PC-9 (cell line): ENCODE data around the gene TRAPPC3L. TPM values are rescaled to one million over a fixed set of nuclear protein-coding genes. Genes with fewer than 3 reads are reported as not detected.

Experiments
- BruUV-seq: library from RNA; stranded (reverse); fragments of 400-500 nt; replicated peaks from 2 replicates; lab custom pipeline; 2021; lab: Mats Ljungman, UMichigan
- CTCF ChIA-PET: fragments of 300-600 bp; sonication (Branson Sonifier 250); formaldehyde crosslinking; loops from one replicate; lab custom pipeline; 2022; ENCODE audit warnings: antibody characterized with exemption; lab: Charles Lee
- POLR2A ChIA-PET: fragments of 300-600 bp; sonication (Branson Sonifier 250); formaldehyde crosslinking; loops from one replicate; lab custom pipeline; 2022; ENCODE audit warnings: antibody characterized with exemption; ENCODE audit not compliant: unreplicated experiment; lab: Charles Lee
- DNase-seq, 2 experiments: peaks; one replicate each; pipeline versions ENCODE4 v3.0.0 to v3.0.0-alpha.2; 2015 to 2022; ENCODE audit warnings: mixed read lengths in 1 of 2
- H2AFZ ChIP-seq: fragments of 200-600 bp; sonication (generic); 2 replicates; pipeline ENCODE4 v1.8.1; 2017; ENCODE audit warnings: antibody characterized with exemption
- H3F3A ChIP-seq: fragments of 200-600 bp; sonication (generic); 2 replicates; pipeline ENCODE4 v1.8.1; 2017; ENCODE audit warnings: antibody characterized with exemption, mild to moderate bottlenecking, low read depth; ENCODE audit not compliant: insufficient read depth
- H3K27ac ChIP-seq: fragments of 200-600 bp; sonication (generic); 2 replicates; pipeline ENCODE4 v1.6.1; 2016; ENCODE audit warnings: mixed run types
- H3K27me3 ChIP-seq: fragments of 200-600 bp; sonication (generic); 2 replicates; pipeline ENCODE4 v1.6.1; 2016; ENCODE audit warnings: low read depth, mixed run types; ENCODE audit not compliant: insufficient read depth
- H3K36me3 ChIP-seq: fragments of 200-600 bp; sonication (generic); 2 replicates; pipeline ENCODE4 v1.6.1; 2016; ENCODE audit warnings: low read depth, mixed run types
- H3K4me1 ChIP-seq: fragments of 200-600 bp; sonication (generic); replicated peaks from 2 replicates; pipeline ENCODE4 v1.6.1; 2016; ENCODE audit warnings: mixed run types; ENCODE audit not compliant: insufficient read depth
- H3K4me2 ChIP-seq: fragments of 200-600 bp; sonication (generic); 2 replicates; pipeline ENCODE4 v1.6.1; 2017; ENCODE audit warnings: mixed run types
- H3K4me3 ChIP-seq: fragments of 200-600 bp; sonication (generic); 2 replicates; pipeline ENCODE4 v1.6.1; 2016; ENCODE audit warnings: mixed run types
- H3K79me2 ChIP-seq: fragments of 200-600 bp; sonication (generic); 2 replicates; pipeline ENCODE4 v1.6.1; 2017; ENCODE audit warnings: low read depth, mixed run types
- H3K9me2 ChIP-seq: fragments of 200-600 bp; sonication (generic); 2 replicates; pipeline ENCODE4 v1.8.1; 2017; ENCODE audit warnings: mild to moderate bottlenecking; ENCODE audit not compliant: insufficient read depth
- H3K9me3 ChIP-seq: fragments of 200-600 bp; sonication (generic); 2 replicates; pipeline ENCODE4 v1.8.1; 2016; ENCODE audit warnings: low read depth; ENCODE audit not compliant: insufficient read depth
- H4K20me1 ChIP-seq: fragments of 200-600 bp; sonication (generic); 2 replicates; pipeline ENCODE4 v1.8.1; 2017; ENCODE audit not compliant: insufficient read depth
- EZH2 ChIP-seq: fragments of 200-600 bp; sonication (generic); IDR thresholded peaks from 2 replicates; pipeline ENCODE4 v1.8.0; 2017; ENCODE audit warnings: antibody characterized with exemption, low read depth
- intact Hi-C: fragments of 100-400 bp; cut with micrococcal nuclease; formaldehyde crosslinking; loops from one replicate; pipeline ENCODE4 v1.10.0; 2022; ENCODE audit not compliant: unreplicated experiment
- total RNA-seq: library from RNA; stranded (reverse); gene quantifications from 2 replicates; pipeline ENCODE4 v1.2.3, GENCODE V29; 2021
- TF ChIP-seq, protein P1 (sequence below): fragments of 200-600 bp; sonication (generic); conservative IDR thresholded peaks from 2 replicates; pipeline ENCODE4 v1.6.1; 2017; ENCODE audit warnings: mixed run types, antibody characterized with exemption, mild to moderate bottlenecking, moderate library complexity

TRAPPC3L gene
- total RNA-seq, 1 experiment from 2014 or later = not detected

DNA sequence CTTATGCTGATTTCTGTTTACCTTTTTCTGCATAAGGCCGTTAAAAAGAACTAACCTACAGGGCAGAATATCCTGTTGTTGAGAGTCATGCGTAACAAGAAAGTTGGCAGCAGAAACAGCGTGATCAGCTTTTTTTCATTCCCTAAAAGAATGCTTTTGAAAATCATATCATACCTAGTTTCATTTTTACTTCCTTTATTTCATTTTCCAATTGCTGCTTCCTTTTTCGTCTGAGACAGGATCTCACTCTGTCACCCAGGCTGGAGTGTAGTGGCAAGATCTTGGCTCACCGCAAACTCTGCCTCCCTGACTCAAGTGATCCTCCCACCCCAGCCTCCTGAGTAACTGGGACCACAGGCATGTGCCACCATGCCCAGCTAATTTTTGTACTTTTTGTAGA, 80.2 kb downstream of the TRAPPC3L start:
- H3K4me1 ChIP-seq = no peaks in the 10 kb centered on the region
- no peak overlapping the region for H3K4me3 ChIP-seq
- no peaks in the 10 kb centered on the region for H4K20me1 ChIP-seq
- no peaks in the 10 kb centered on the region for H3K79me2 ChIP-seq
- no peaks in the 10 kb centered on the region for H3K9me3 ChIP-seq
- peaks cover 28% of the 10 kb centered on the region; the same call in 1 of the 2 replicates for H3K27me3 ChIP-seq
- no peaks in the 10 kb centered on the region for H3K36me3 ChIP-seq
- ChIA-PET CTCF (no interaction called here), POLR2A (no interaction called here)
- H3K9me2 ChIP-seq = no peaks in the 10 kb centered on the region
- intact Hi-C loops = no loop called here
- no peak overlapping the region for H3K4me2 ChIP-seq
- no peaks in the 10 kb centered on the region for H3F3A ChIP-seq
- TF ChIP-seq, protein P1, sequence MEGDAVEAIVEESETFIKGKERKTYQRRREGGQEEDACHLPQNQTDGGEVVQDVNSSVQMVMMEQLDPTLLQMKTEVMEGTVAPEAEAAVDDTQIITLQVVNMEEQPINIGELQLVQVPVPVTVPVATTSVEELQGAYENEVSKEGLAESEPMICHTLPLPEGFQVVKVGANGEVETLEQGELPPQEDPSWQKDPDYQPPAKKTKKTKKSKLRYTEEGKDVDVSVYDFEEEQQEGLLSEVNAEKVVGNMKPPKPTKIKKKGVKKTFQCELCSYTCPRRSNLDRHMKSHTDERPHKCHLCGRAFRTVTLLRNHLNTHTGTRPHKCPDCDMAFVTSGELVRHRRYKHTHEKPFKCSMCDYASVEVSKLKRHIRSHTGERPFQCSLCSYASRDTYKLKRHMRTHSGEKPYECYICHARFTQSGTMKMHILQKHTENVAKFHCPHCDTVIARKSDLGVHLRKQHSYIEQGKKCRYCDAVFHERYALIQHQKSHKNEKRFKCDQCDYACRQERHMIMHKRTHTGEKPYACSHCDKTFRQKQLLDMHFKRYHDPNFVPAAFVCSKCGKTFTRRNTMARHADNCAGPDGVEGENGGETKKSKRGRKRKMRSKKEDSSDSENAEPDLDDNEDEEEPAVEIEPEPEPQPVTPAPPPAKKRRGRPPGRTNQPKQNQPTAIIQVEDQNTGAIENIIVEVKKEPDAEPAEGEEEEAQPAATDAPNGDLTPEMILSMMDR = no peak
- H2AFZ ChIP-seq = no peak overlapping the region
- BruUV-seq = no TSS peak
- no peak overlapping the region for H3K27ac ChIP-seq
- no peak for DNase-seq

DNA sequence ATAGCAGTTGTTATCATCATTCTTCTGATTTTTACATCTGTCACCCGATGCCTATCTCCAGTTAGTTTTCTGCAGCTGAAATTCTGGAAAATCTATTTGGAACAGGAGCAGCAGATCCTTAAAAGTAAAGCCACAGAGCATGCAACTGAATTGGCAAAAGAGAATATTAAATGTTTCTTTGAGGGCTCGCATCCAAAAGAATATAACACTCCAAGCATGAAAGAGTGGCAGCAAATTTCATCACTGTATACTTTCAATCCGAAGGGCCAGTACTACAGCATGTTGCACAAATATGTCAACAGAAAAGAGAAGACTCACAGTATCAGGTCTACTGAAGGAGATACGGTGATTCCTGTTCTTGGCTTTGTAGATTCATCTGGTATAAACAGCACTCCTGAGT, 82.2 kb downstream of the TRAPPC3L start:
- Histone ChIP-seq H3K79me2 (no peaks in the 10 kb centered on the region), H3K9me2 (no peaks in the 10 kb centered on the region), H3K27me3 (peaks cover 28% of the 10 kb centered on the region; the same call in 1 of the 2 replicates), H3K4me2 (no peak overlapping the region), H2AFZ (no peak overlapping the region), H3F3A (no peaks in the 10 kb centered on the region), H3K36me3 (no peaks in the 10 kb centered on the region), H3K4me1 (no peaks in the 10 kb centered on the region), H3K9me3 (no peaks in the 10 kb centered on the region), H3K4me3 (no peak overlapping the region), H4K20me1 (no peaks in the 10 kb centered on the region), H3K27ac (no peak overlapping the region)
- TF ChIP-seq, protein P1 = no peak
- no peak for TF ChIP-seq EZH2
- ChIA-PET CTCF (no interaction called here), POLR2A (no interaction called here)
- intact Hi-C loops = no loop called here
- no peak for DNase-seq
- BruUV-seq = no TSS peak

DNA sequence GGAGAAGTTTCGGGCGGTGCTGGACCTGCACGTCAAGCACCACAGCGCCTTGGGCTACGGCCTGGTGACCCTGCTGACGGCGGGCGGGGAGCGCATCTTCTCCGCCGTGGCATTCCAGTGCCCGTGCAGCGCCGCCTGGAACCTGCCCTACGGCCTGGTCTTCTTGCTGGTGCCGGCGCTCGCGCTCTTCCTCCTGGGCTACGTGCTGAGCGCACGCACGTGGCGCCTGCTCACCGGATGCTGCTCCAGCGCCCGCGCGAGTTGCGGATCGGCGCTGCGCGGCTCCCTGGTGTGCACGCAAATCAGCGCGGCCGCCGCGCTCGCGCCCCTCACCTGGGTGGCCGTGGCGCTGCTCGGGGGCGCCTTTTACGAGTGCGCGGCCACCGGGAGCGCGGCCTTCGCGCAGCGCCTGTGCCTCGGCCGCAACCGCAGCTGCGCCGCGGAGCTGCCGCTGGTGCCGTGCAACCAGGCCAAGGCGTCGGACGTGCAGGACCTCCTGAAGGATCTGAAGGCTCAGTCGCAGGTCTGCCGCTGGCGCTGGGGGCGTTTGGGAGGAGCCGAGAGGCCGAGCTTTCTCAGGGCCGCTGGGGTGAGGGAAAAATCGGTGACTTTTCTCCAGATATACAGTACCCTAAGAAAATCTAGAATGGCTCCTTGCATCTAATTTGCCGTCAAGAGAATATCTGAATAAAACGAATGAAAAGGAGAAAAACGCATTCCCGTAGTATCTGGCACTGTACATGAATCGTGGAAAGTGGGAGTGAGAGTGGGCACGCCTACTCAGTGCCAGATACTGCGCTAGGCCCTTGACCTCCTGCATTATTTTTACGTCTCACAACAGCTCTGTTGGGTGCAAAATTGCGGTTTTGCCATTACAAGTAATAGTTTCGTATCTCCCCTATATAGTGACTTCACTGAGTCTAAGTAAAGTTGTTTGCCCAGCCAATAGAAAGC, 83.3 kb downstream of the TRAPPC3L start:
- Histone ChIP-seq H3K4me2 (peak overlapping the region; percentile 63), H3F3A (no peaks in the 10 kb centered on the region), H3K27ac (no peak overlapping the region), H3K36me3 (no peaks in the 10 kb centered on the region), H2AFZ (0 out of 2 replicates have a peak overlapping the region, but pooled peaks have one; percentile 53), H3K79me2 (no peaks in the 10 kb centered on the region), H3K4me1 (no peaks in the 10 kb centered on the region), H4K20me1 (no peaks in the 10 kb centered on the region), H3K9me2 (no peaks in the 10 kb centered on the region), H3K4me3 (peak overlapping the region; percentile 35; the same call in 1 of the 2 replicates), H3K9me3 (no peaks in the 10 kb centered on the region), H3K27me3 (peaks cover 28% of the 10 kb centered on the region; the same call in 1 of the 2 replicates)
- DNase-seq = peak in 1 of 2 experiments; percentile 31
- no TSS peak for BruUV-seq
- POLR2A ChIA-PET = no interaction called here
- CTCF ChIA-PET = no interaction called here
- intact Hi-C loops = no loop called here
- no peak for TF ChIP-seq EZH2
- TF ChIP-seq, protein P1 = no peak
